HG03457 (cell line): ENCODE results near the gene CALHM1.
"Not testable (repeated sequence)": the region's sequence is repeated elsewhere in the genome, so short reads cannot be mapped to it uniquely, and the experiment has no call there.

ENCODE experiments used
- ATAC-seq: cut with Tn5 transposase; IDR thresholded peaks from one replicate; pipeline ENCODE4 v1.9.1; 2021; ENCODE audit warnings: moderate number of reproducible peaks; ENCODE audit not compliant: unreplicated experiment

CALHM1 gene, protein sequence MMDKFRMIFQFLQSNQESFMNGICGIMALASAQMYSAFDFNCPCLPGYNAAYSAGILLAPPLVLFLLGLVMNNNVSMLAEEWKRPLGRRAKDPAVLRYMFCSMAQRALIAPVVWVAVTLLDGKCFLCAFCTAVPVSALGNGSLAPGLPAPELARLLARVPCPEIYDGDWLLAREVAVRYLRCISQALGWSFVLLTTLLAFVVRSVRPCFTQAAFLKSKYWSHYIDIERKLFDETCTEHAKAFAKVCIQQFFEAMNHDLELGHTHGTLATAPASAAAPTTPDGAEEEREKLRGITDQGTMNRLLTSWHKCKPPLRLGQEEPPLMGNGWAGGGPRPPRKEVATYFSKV

DNA sequence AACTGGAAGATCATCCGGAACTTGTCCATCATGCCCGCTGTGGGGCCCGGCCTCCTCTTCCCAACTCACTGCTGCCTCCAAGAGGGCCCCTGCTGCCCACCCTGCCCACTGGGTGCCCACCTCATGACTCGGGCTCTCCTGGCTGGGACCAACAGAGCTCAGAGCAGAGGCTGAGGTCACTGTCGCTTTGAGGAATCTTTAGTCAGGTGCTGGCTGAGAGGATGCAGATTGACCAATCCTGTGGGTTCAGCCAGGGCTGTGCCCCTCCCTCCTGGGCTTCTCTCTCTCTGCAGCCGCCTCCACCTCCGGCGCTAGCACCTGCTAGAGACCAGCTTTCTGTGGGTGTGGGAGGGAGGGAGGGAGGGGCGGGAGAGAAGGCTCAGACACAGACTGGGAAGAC, at the start of gene CALHM1:
Gene CALHM1 (minus strand): TSS at position 181 of the 400 bp plus-strand sequence. CDS start 149 bp downstream, at position 32.
- no peak for ATAC-seq

DNA sequence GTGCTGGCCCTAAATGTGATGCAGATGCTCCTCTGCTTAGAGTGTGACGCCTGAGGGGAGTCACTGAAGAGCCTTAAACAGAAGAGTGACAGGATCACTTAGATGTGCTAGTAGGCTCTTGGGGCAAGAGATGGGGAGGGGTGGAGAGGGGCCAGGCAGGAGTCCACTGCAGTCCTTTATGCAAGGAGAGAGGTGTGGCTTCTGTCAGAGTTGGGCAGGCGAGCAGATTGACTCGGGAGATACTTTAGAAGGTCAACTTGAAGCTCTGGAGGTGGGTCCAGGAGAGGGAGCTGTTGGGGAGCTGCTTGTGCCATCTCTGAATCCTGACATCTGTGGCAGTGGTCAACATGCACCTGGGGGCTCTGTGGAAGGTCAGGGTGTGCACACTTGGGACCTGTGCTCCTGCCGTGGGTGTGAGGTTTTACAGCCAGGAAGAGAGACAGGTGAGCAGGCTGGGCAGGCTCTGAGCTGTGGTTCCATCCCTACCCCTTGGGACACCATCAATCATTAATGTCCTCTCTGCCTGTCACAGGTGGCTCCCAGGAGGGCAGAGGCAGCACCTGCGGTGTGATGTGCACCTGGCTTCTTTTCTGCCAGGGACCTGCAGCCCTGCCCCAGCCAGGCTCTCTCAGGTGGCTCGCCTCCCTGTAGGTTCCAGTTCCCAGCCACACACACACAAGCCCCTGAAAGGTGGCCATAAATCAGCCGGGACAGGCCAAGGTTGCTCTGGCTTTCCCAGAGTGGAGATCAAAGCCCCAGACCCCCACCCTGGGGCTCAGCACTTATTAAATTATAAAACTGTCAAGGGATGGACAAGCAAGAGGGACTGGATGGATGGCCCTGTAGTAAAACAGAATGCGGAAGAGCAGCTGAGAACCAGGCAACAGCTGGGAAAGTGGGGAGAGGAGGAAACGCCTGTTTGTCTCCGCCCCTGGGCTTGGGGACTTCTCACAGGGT, 48.8 kb upstream of the CALHM1 start:
- no peak for ATAC-seq

DNA sequence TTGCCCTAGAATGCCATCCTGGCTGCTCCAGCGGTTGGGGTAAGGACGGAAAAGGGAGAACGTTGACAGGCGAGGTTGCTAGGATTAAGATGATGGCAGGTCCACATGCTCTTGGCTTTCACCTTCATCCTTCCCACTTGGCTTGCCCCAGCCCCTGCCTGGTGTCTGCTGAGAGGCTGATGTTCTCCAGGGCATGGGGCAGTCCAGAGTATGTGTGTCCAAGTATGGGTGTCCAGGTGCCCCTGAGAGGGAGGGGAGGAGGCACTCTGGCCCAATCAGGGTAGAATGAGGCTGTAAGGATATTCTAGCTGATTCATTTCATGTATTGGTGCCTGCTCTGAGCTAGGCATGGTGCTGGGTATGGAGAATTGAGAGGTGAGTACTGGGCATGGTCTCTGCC, 47.4 kb upstream of the CALHM1 start:
- no peak for ATAC-seq

DNA sequence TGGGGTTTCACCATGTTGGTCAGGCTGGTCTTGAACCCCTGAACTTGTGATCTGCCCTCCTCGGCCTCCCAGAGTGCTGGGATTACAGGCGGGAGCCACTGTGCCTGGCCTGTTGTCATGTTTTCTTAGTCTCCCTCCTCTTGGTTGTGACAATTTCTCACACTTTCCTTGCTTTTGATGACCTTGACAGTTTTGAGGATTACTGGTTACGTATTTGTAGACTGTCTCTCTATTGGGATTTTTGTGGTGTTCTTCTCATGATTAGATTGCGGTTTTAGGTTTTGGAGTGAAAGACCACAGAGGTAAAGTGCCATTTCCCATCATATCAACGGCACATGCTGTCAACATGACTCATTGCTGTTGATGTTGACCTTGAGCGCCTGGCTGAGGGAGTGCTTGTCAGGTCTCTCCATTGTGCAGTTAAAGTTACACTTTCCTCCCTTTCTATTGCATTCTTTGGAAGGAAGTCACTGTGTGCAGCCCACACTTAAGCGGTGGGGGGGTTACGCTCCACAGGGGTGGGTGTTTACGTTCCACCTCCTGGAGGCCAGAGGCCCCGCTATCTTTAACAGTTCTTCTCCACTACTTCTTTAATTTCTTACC, 45.6 kb upstream of the CALHM1 start:
- ATAC-seq, result peak; percentile 55

DNA sequence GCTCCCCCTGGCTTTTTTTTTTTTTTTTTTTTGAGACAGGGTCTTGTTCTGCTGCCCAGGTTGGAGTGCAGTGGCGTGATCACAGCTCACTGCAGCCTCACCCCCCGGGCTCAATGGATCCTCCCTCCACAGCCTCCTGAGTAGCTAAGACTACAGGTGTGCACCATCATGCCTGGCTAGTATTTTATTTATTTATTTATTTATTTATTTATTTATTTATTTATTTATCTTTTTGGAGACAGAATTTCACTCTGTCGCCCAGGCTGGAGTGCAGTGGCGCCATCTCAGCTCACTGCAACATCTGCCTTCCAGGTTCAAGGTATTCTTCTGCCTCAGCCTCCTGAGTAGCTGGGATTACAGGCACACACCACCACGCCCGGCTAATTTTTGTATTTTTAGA, 45.1 kb upstream of the CALHM1 start:
- ATAC-seq, result not testable (repeated sequence)

DNA sequence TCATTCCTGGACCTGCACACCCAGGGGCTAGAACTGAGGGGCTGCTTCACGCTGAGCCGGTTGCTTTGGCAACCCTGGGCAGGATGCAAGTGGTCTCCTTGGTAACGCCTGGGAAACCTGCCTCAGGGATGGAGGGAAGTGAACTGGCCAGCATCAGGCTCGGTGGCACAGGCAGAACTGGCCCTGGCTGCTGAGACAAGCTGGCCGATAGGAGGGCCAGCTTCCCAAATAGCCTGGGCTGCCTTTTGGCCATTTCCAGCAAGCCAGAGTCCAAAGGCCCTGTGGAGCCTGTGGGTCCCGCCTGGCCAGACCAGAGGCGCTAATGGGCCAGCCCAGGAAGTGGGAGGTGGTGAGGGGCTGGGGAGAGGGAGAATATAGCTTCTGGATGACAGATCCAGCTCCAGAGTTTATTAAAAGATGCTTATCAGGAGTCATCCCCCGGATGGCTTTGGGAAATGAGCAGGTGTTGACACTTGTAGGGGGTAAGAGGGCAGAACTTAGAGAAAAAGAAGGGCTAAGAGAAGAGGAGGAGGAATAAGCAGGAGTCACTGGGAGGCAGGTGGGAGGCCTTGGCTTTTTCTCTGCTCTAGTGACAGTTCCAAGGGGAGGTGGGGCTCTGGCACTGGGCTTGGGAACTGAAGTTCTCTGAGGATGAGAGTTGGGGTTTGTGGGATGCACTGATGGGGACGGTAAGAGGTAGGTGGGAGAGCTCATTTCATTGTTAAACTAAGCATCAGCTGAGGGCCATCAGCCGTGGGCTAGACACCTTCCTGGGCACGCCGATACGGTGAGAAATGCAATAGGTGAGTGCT, 44.4 kb upstream of the CALHM1 start:
- no peak for ATAC-seq

DNA sequence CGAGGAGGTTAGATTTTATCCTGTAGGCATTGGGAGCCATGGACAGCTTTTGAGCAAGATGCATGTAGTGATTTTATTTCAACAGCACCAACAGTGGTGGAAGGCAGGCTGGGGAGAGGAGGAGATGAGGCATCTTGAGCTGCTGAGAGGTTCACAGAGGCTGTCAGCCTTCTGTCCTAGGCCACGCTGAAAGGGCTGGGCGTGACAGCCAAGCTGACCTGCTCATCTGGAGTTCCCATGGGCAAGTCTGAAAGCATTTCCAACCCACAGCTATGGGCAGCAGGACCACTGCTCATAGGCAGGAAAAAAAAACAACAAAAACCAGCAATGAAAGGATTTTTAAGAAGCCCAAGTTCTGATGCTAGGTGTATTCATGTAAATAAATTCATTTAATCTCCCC, 42.5 kb upstream of the CALHM1 start:
- ATAC-seq, result no peak

DNA sequence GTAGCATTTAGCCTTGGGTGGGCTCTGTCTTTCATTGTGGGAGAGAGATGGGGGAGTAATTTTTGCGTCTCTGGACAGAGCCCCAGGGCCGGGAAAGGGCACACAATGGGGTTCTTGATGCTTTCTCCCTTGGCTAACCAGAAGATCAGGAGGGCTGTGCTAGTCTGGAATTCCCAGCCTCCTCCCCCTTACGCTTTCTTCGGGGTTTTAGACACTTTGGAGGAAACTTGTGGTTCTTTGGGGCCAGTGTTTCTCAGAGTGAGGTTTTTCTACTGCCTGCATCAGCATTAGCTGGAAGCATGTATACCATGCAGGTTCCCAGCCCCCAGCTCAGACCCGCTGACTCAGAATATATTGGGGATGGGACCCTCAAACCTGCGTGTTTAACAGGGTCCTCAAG, 41.8 kb upstream of the CALHM1 start:
- ATAC-seq, result no peak

DNA sequence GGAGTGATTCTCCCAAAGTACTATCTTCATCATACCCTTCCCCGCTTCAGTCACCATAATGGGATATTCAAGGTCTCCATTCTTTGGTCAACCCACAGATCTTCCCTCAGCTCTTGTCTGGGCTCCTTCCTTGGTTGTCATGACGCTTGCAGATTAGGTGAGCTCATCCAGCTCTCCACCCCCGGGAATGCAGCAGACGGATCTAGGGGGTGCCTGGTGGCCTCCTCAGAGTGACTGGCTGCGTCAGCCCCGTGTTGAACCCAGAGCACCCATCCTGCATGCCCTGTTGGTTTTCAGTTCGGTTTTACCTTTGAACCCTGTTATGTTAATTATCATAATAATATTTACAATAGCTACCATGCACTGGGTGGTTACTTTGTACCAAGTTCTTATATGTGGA, 41.2 kb upstream of the CALHM1 start:
- no peak for ATAC-seq

DNA sequence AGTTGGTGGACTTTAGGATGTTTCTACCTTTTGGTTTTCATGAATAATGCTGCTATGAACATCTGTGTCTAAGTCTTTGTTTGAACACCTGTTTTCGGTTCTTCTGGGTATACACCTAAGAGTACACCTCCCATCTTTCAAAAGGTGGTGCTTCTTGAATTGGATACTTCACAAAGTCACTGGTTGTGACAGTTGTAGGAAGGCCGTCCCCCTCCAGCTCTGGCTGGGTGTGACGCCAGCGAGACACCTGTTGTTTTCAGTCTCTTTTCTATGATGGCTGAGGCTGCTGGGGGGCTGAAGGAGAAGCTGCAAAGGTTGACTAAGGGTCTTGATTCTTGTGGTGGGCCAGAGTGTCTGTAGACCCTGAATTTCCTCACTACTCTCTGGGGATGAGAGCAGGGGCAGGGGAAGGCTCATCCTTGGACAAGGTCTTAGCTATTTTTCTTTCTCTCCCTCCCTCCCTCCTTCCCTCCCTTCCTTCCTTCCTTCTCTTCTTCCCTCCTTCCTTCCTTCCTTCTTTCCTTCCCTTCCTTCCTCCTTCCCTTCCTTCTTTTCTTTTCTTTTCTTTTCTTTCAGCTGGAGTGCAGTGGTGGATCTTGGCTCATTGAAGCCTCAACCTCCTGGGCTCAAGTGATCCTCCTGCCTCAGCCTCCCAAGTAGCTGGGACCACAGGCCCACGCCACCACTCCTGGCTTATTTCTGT, 40.4 kb upstream of the CALHM1 start:
- ATAC-seq, result no peak

DNA sequence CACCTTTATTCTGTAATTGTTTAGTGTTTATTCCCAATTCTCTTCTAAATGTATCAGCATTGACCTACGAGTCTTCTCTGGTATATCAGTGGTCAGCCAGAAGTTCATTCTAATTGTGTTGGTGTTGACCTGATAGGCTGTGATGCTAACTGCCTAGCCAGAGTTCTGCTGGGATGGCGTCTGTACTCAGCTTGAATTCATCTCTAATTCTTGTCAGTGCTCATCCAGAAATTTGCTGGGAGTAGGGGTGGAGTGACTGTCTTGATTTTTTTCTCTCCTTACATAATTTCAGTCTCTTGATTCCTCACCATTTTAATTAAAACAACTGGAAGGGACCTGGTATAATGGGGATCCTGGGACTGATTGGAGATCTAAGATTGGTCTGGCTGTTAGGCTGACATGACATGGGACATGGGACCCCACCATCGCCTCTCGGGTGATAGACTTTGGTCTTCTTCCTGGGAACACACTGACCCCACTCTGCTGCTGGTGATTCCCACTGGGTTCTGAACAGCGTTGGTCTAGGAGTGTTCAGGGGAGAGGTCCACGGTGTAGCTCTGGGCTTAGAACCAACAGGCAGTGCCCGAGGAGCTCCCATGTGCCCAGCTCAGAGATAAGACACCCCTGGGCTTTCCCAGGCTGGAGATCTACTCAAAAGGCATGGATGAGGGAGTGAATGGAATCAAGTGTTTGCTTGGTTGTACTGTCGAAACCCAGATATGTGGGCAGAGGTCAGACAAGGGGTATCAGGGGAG, 38.6 kb upstream of the CALHM1 start:
- ATAC-seq, result no peak

DNA sequence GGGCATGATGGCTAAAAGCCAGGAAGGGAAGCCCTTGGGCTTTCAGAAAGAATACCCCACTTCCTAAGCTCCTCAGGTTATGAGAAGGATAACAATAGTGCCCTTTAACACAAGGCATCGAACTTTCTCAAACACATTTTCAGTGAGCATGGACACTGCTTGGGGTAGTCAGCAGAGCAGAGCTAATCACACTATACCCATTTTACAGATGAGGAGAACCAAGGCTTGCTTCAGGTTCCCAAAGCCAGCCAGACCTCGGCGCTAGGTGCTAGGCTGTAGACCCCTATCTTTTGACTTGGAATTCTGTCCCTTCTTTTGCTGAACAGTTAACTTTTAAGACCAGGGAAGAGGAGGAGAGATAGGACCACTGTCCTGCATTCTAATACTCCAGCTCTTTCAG, 36.6 kb upstream of the CALHM1 start:
- no peak for ATAC-seq

DNA sequence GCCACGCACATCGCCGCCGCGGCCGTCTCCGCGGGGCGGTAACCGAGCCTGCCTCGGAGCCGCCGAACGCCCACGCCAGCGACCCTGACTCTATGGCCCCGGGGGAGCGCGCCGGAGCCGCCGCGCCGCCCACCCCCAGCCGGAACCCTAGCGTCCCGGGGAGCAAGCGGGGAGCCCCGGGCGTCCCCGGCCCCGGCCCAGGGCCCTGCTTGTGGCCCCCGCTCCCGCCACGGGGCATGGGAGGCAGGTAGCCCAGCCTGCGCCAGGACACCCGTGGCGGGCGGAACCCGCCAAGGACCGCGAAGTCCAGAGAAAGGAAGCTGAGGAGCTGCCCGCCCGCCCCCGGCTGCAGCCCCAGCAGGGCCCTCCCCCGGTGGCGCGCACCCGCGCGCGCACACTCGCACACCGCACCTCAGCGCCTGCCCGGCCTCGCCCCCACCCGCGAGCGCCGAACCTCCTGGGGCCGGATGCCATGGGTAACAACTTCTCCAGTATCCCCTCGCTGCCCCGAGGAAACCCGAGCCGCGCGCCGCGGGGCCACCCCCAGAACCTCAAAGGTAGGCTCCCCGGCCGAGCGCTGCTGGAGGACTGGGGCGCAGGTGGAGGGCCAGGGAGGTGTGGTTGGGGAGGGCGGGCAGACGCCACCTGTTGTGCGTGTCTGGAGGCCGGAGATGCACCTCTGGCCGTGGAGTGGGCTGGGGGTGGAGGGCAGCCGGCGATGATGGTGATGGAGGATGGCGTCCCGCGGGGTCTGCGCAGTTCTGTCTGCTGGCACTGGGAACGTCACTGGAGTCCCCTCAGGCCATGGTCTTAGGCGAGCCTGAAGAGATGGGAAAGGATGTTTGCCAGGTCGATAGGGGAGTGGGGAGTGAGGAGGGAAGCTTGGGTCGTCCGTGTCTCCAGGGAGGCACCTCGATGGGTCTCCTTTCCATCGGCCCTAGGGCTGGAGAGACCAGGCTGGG, 35.5 kb upstream of the CALHM1 start:
- no peak for ATAC-seq

DNA sequence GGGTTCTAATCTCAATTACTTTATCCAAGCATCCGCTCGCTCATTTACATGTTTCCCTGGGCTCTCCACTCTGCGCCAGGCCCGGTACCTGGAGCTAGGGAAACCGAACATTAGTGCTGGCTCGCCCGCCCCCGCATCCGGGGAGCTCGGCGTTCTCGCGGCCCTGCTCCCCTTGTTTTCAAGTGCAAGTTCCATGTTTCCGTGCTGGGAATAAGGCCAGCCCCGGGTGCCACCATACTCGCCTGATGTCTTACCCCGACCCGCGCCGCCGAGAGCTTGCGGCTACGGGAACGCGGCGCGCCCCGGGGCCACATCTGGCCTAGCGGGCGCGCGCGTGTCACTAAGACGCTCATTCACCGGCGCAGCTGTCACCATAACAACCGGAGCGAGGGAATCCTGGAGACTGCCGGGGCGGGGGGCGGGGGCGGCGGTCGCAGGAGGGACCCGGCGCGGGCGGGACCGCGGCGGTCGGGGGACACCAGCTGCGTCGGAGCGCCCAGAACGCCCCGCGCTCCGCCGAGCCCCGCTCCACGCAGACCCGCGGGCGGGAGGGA, 34.7 kb upstream of the CALHM1 start, which contains the start of gene NEURL1:
Gene NEURL1 (plus strand): TSS at position 344 of the 554 bp plus-strand sequence. CDS start 683 bp downstream, outside the sequence.
- ATAC-seq, result no peak

DNA sequence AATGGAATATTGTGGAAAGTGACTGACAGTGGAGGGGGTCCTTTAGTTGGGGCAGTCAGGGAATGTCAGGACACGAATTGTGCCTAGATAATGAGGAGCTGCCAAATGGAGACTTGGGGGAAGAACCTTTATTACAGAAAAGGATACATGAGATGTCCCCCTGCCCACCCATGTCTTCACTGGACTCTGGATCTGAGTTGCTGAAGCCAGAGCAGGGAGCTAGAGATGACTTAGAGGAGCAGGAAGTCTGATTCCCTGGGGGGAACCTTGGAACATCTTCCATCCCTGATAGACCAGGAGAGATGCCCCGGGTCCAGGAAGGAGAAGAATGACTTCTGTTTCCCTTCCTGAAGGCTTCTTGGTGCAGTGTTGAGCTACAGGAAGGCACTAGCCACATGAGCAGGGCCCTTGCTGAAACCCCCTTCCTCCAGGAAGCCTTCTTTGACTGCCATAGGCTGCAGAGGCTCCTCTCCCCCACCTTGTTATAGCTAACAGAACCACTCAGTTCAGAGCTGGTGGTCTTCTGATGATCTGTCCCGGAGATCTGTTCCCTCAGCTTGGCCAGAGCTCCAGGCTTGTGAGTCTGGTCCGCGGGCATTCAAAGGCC, 34.1 kb upstream of the CALHM1 start:
- ATAC-seq, result no peak

DNA sequence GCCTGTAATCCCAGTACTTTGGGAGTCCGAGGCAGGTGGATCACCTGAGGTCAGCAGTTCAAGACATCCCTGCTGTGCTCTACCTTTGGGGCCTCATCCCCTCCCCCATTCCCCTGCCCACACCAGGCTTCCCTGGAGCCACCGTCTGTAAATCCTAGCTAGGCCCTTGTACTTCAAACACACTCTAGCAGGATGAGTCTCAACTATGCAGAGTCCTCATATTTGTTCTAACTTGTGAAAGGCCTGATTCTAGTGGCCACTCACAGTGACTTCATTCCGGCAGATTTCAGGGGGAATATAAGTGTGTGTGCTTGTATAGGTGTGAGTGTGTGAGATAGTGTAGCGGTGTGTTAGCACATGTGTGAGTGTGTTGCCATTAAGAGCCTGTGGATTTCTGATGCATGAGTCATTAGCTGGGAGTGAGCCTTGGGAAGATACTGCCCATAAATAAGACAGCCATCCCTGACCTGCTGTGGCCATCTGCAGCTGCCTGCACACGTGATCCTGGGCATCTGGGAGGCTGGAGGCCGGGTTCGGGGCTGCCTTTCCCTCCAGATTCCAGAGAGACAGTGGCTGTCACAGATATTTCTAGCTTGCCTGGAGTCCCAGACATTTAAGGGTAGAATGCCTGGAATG, 33.1 kb upstream of the CALHM1 start:
- no peak for ATAC-seq

DNA sequence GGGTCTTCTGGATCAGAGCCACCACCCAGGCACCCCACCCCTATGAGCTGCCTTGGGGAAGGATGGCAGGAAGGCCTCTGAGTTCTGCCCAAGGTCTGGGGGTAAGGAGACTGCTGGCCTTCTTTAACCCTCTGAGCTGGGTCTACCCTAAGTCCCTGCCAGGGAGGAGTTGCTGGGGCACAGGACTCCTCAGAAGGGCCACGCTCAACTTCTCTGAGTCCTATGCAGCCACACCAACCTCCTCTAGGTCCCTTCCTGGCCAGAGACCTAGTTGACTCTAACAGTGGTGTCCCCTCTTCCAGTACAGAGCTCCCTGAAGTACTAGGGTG, 32.2 kb upstream of the CALHM1 start:
- no peak for ATAC-seq
